GM21381 (cell line): ENCODE results near the gene NLGN4Y.
"Not testable (repeated sequence)": the region's sequence is repeated elsewhere in the genome, so short reads cannot be mapped to it uniquely, and the experiment has no call there.

Experiments used
- ATAC-seq: cut with Tn5 transposase; IDR thresholded peaks from one replicate; pipeline ENCODE4 v1.9.1; 2021; ENCODE audit warnings: mild to moderate bottlenecking, moderate library complexity; ENCODE audit not compliant: unreplicated experiment

The NLGN4Y gene

DNA sequence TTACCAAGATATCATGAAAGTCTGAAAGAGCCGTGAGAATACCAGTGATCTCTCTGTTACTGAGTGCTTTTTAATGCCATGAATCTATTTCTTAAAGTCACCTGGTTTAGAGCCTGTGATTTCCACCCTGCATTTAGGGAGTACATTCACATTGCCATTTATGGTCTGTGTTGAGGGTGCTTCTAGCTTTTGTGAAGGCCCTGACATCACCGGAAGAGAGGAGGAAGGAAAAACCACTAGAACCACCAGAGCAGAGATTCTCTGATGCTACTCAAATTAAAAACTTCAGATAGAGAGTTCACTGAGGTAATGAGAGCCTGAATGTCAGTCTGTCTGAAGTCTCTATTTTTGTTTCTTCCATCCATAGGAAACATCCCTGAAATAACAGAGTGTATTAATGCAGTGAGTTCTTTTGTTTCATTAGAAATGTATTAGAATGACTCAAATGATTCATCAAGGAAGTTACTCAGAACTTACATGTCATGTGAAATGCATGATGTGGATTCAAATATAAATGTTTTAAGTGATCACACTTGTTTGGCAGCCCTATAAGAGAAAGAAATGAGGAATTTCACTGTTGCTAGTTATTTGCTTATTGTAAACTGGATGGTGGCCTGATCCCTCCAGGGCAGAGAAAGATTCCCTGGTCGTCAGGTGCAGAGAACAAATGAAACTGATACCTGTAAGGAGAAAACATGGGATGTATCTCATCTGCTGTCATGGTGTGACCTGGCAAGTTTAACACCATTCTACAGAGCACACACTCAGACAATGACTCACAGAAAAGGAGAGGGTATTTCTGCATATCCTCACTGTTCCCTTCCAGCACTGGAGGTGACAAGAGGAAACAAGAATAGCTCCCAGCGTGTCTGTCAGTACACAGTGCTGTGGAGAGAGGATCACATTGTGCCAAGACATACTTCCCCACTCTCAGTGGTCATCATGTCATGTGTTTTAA is 310.1 kb downstream of the NLGN4Y start:
- no peak for ATAC-seq

DNA sequence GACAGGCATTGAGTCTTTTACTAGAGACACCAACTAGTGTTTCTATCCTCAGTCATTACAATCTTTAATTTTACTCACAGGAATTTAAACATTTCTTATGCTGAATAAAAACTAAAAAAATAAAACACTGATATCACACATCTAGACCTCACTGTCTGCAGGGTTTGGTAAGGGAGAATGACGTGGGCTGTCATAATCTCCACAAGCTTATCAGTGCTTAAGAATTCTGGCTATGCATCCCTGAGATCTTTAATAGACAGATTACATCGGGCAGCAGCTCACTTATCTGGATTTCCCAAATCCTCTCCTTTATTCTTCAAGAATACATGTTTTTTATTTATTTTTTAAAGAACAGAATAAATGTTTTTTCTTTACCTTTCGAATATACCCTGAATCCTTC is 313.1 kb downstream of the NLGN4Y start:
- ATAC-seq = no peak

DNA sequence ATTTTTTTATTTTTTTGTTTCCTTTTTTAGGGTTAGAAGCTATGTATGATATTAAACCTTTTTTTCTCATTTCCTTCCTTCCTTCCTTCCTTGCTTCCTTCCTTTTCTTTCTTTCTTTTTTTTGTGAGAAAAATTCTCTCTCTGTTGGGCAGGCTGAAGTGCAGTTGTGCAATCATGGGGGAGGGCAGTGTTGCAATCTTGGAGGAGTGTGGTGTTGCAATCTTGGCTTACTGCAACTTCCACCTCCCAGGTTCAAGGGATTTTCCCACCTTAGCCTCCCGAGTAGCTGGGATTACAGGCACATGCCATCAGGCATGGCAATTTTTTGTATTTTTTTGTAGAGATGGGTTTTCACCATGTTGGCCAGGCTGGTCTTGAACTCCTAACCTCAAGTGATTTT is 326.4 kb downstream of the NLGN4Y start:
- no peak for ATAC-seq

DNA sequence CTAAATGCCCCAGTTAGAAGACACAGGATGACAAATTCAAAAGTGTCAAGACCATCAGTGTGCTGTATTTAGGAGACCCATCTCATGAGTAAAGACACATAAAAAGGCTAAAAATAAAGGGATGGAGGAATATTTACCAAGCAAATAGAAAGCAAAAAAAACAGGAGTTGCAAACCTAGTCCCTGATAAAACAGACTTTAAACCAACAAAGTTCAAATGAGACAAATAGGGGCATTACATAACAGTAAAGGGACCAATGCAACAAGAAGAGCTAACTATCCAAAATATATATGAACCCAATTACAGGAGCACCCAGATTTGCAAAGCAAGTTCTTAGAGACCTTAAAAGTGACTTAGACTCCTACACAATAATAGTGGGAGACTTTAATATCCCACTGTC is 336.1 kb downstream of the NLGN4Y start:
- ATAC-seq = no peak

DNA sequence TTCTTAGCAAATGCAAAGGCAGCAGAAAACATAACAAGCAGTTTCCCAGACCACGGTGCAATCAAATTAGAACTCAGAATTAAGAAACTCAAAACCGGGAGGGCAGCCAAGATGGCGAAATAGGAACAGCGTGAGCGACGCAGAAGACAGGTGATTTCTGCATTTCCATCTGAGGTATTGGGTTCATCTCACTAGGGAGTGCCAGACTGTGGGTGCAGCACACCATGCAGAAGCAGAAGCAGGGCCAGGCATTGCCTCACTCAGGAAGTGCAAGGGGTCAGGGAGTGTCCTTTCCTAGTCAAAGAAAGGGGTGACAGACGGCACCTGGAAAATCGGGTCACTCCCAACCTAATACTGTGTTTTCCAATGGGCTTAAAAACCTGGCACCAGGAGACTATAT is 336.7 kb downstream of the NLGN4Y start:
- ATAC-seq = not testable (repeated sequence)

GRCh38 chrY:14871971-14872370 is 347.6 kb downstream of the NLGN4Y start:
- no peak for ATAC-seq
